Colonic mucosa (tissue), 4 donors: ENCODE results near the gene PRKAR2A. TPM values are rescaled to one million over a fixed set of nuclear protein-coding genes. Genes with fewer than 3 reads are reported as not detected.

Source experiments
- DNase-seq: peaks from one replicate; pipeline ENCODE4 v3.0.0-alpha.2; 2020
- H3K27ac ChIP-seq: fragments of 200-600 bp; one replicate; pipeline ENCODE4 v1.8.0; 2021
- H3K27me3 ChIP-seq: fragments of 200-600 bp; one replicate; pipeline ENCODE4 v1.8.0; 2021
- H3K36me3 ChIP-seq: fragments of 200-600 bp; one replicate; pipeline ENCODE4 v1.8.0; 2021
- H3K4me1 ChIP-seq: fragments of 200-600 bp; one replicate; pipeline ENCODE4 v1.8.0; 2021; ENCODE audit warnings: mild to moderate bottlenecking
- H3K4me3 ChIP-seq: fragments of 200-600 bp; one replicate; pipeline ENCODE4 v1.8.0; 2021
- H3K9ac ChIP-seq, 2 donors: one replicate each; pipeline ENCODE4 v1.7.0; 2013; ENCODE audit warnings: control low read depth in 2 of 2, low read depth in 2 of 2, low read length in 2 of 2
- H3K9me3 ChIP-seq: fragments of 200-600 bp; one replicate; pipeline ENCODE4 v1.8.0; 2021
- CTCF ChIP-seq: fragments of 200-600 bp; IDR thresholded peaks from one replicate; pipeline ENCODE4 v1.8.0; 2022; ENCODE audit warnings: antibody characterized with exemption, mild to moderate bottlenecking
- intact Hi-C: fragments of 100-400 bp; cut with DNase I; formaldehyde crosslinking; loops from one replicate; pipeline ENCODE4 v1.14.1; 2022
- total RNA-seq, 2 donors: library from RNA; stranded (reverse); fragmentation: NEBNext Ultra II Directional in 1 of 2; extraction: Animal tissue kit (Norgen Biotek cat#: 25700) in 1 of 2; gene quantifications; one replicate each; pipeline ENCODE4 v1.2.1, GENCODE V29; 2021
- donor health status: healthy.
- donor health status: DM: no; HTN: no; CAD: no.
- donor health status: DM: no; HTN: no; CAD: no.

PRKAR2A gene
- total RNA-seq, 2 donors from 2014 or later, result 66.8 to 117 TPM

- no peak for DNase-seq
- Histone ChIP-seq H3K4me3 (no peak overlapping the region), H3K9me3 (no peaks in the 10 kb centered on the region), H3K27me3 (no peaks in the 10 kb centered on the region), H3K36me3 (no peaks in the 10 kb centered on the region), H3K27ac (no peak overlapping the region), H3K4me1 (no peaks in the 10 kb centered on the region), H3K9ac (no peak overlapping the region)
- no peak for TF ChIP-seq CTCF
- intact Hi-C loops, result no loop called here
Measured at GRCh38 chr3:48881652-48882114, 34.0 kb upstream of the PRKAR2A start.

- Histone ChIP-seq H3K9me3 (no peaks in the 10 kb centered on the region), H3K9ac (no peak overlapping the region), H3K36me3 (no peaks in the 10 kb centered on the region), H3K4me3 (no peak overlapping the region), H3K27ac (no peak overlapping the region), H3K27me3 (no peaks in the 10 kb centered on the region), H3K4me1 (no peaks in the 10 kb centered on the region)
- TF ChIP-seq CTCF, result no peak
- intact Hi-C loops, result no loop called here
- no peak for DNase-seq
Measured at GRCh38 chr3:48881006-48881405, 33.3 kb upstream of the PRKAR2A start.

- Histone ChIP-seq H3K9ac (no peak overlapping the region), H3K27ac (no peak overlapping the region), H3K9me3 (no peaks in the 10 kb centered on the region), H3K27me3 (no peaks in the 10 kb centered on the region), H3K4me1 (no peaks in the 10 kb centered on the region), H3K4me3 (no peak overlapping the region), H3K36me3 (no peaks in the 10 kb centered on the region)
- no peak for TF ChIP-seq CTCF
- no peak for DNase-seq
- intact Hi-C loops, result no loop called here
Measured at GRCh38 chr3:48879994-48880377, 32.3 kb upstream of the PRKAR2A start.

GRCh38 chr3:48879307-48879993 is 31.8 kb upstream of the PRKAR2A start:
- Histone ChIP-seq H3K27me3 (no peaks in the 10 kb centered on the region), H3K27ac (no peak overlapping the region), H3K4me1 (no peaks in the 10 kb centered on the region), H3K9me3 (no peaks in the 10 kb centered on the region), H3K4me3 (no peak overlapping the region), H3K9ac (no peak overlapping the region), H3K36me3 (no peaks in the 10 kb centered on the region)
- DNase-seq, result no peak
- TF ChIP-seq CTCF, result no peak
- intact Hi-C loops, result no loop called here

GRCh38 chr3:48877671-48878070 is 30.0 kb upstream of the PRKAR2A start:
- intact Hi-C loops, result no loop called here
- no peak for TF ChIP-seq CTCF

More at GRCh38 chr3:48877671-48878070, 30.0 kb upstream of the PRKAR2A start:
- Histone ChIP-seq H3K27ac (no peak overlapping the region), H3K9me3 (no peaks in the 10 kb centered on the region), H3K27me3 (no peaks in the 10 kb centered on the region), H3K4me1 (no peaks in the 10 kb centered on the region), H3K9ac (no peak overlapping the region), H3K36me3 (no peaks in the 10 kb centered on the region), H3K4me3 (no peak overlapping the region)
- DNase-seq, result no peak
